GM19395 (cell line): Measurements from ENCODE around the gene RASSF5.

Source experiments
- ATAC-seq: cut with Tn5 transposase; IDR thresholded peaks from one replicate; pipeline ENCODE4 v1.9.1; 2021; ENCODE audit warnings: mild to moderate bottlenecking, moderate library complexity; ENCODE audit not compliant: unreplicated experiment

Gene RASSF5

GRCh38 chr1:206513312-206514111 is 6.2 kb downstream of the RASSF5 start:
- no peak for ATAC-seq

DNA sequence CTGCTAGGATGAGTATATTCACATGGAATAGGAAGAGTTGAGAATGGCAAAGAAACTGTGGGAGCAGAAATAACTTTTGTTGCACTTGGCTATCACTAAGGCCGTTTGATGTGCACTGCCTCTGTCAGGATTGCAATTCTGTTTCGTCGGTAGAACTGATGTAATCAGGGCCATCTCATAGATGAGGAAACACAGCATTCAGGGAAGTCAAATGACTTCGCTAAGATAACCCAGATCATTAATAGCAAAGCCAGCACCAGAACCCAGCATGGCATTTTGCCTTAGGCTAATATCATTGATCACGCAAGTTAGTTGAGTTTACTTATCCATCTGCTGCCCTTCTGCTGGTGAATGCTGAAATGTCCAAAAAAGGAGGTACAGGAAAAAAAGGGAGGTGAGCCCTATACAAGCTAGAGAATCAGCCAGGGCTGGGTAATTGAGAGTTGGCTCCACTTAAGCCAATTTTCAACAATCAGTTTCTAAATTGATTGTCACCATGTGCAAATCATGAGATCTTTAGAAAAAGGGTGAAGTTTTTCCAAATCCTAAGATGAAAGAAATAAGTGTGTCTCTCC is 7.6 kb downstream of the RASSF5 start:
- no peak for ATAC-seq

DNA sequence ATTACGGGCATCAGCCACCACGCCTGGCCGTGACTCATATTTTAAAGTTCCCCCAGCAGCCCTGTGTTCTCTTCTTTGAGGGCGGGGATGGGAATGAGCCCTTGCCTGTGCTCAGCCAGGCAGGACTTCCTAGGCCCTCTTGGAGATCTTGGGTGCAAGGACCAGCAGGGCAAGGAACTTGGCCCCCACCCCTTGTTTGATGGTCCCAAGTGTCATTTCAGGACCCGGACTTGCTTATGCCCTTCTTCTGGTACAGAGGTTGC is 9.3 kb downstream of the RASSF5 start:
- ATAC-seq: no peak

GRCh38 chr1:206517784-206518183 is 10.5 kb downstream of the RASSF5 start:
- ATAC-seq: no peak

DNA sequence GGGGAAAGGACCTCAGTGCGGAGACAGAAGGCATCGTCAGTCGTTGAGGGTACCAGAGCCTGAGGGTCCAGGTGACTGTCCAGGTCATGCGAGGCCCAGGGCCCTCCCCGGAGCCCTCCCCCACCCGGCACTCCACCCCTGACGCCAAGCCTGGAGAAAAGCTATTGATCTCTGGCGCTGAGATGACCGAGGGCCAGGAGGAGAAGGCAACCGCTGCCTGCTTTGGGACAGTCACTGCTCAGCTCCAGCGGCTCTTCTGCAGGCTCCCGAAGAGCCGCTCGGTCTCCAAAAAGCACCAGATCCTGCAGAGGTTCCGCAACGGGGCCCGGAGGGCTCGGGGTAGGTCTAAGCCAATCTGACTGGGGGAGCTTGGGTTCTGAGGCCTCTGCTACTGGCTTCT is 10.9 kb downstream of the RASSF5 start:
- ATAC-seq: no peak

DNA sequence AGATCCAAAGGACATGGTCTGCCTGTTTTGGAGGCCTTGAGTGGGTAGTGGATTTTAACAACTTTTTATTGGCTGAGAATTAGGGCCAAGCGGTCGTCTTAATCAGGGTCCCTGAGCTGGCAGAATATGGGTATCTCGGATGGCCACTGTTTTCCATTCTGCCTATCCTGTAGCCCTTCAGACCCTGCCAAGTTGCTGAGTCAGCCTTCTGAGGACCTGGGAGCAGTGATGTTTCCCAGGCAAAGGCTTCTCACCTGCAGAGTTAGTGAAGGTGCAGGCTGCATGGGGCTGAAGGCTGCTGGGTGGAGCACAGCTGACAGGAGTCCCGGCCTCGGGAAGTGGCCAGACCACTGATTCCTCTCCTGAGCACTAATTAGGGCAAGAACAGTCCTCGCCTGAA is 11.4 kb downstream of the RASSF5 start:
- no peak for ATAC-seq

- ATAC-seq: no peak
These were observed 13.8 kb downstream of the RASSF5 start for GRCh38 chr1:206521127-206521526.

- ATAC-seq: no peak
These were observed 14.5 kb downstream of the RASSF5 start for GRCh38 chr1:206521694-206522402.

- no peak for ATAC-seq
These were observed 17.5 kb downstream of the RASSF5 start for GRCh38 chr1:206524739-206525364.

GRCh38 chr1:206526064-206526911 is 19.0 kb downstream of the RASSF5 start:
- no peak for ATAC-seq

- no peak for ATAC-seq
These were observed 22.1 kb downstream of the RASSF5 start for GRCh38 chr1:206529425-206529824.

DNA sequence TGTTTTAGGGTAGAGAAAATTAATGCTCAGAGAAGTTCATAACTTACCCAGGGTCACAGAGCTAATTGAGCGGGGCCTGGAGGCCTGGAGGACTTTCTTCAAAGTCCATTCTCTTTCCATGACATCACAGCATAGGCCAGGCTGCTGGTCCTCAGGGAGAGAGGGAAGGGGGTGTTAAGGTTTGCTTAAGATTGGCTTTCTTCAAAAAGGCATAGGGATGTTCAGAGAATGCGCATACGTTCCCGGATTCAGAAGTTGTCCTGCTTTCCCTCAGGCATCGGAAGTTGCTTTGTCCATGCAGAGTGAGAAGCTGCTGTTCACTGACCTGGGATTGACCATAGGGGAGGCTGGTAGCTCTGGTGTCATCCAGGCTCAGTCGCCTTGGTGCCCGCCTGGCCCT is 25.0 kb downstream of the RASSF5 start:
- ATAC-seq: no peak

DNA sequence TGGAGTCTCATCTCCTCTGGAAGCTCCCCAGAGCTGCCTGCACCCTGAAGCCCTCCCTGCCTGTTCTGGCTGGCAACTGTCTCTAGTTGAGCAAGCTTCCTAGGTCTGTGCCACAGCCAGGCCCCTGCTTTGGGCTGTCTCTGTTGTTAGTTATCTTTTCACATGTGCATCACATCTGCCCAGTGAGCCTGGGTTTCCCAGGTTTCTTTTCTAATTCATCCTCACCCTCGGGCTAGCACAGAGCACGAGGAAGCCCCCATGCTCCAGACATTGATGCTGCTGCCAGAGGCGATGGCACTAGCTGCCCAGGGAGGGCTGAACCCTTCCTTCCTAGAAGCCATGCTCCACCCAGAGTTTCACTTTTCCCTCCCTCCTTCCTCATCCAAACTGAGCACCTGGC is 27.2 kb downstream of the RASSF5 start:
- no peak for ATAC-seq

GRCh38 chr1:206535853-206536188 is 28.5 kb downstream of the RASSF5 start:
- ATAC-seq: no peak

DNA sequence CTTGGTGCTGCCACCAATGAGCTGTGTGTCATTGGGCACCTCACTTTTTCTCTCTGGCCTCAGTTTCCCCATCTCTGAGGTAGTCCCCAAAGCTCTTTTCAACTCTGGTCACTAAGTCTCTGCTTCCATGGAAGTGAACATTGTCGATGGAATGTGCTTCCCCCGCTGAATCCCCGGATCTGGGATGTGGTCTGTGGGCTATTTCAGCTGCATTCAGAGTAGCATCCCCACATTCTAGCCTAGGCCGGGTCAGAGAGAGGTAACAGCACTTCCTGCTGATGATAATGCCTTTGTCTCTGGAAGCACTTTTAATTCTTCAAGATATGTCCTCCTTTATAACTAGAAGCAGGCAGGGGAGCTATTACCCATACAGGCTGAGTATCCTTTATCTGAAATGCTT is 29.8 kb downstream of the RASSF5 start:
- ATAC-seq: no peak

- ATAC-seq: no peak
These were observed 30.9 kb downstream of the RASSF5 start for GRCh38 chr1:206538086-206538770.

DNA sequence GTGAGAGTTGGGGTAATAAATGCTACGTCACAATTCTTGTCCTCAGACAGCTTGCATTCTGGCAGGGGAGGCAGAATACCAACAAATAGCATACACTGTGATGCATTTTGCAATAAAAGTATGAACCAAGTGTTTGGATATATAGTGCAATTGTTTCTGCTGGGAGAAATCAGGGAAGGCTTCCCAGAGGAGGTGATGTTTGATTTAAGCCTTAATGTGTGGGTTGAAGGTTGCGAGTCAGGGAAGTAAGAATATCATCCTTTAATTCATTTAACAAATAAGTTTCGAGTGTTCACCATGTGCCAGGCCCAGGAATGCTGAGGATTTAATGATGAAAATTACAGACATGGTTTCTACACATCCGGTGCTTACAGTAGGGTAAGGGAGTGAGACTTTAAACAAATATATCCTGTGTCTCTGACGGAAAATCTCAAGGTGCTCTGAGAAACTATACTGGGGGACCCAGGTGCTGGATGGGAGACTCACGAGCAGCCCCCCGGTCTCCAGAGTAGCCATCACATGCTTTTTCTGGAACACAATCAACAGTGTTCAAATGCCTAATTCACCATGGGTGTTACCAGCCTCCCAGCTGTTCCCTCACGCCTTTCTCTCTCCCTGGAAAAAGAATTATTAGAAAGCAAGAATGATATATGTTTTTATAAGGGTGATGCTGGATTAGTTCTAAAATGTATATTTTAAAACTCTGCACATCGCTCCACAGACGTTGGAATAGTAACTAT is 31.7 kb downstream of the RASSF5 start:
- no peak for ATAC-seq

GRCh38 chr1:206540044-206540780 is 32.9 kb downstream of the RASSF5 start:
- ATAC-seq: no peak

DNA sequence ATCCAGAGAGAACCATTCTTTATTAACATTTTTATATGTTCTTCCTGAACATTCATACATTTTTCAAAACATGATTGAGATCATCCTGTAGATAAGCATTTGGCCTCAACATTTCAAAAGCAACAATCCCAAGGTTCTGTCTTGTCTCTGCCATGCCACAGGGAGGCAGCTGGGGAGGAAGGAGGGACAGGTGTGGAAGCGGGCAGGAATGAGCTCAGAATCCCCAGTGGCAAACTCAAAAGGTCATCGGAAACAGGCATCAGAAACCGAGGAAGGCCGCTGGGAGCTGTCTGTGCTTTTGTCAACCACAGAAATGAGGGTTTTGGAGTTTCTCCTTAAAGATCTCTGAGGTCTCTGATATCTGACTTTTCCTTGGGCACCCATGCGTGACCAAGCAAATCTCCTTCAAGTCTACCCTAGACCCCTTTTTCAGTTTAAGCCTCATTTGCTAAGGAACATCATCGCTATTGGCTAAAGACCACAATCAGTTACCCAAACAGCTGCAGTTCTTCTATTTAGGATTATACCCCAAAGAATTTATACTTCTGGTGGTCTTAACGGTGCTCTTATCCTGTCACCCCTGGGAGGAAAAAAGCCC is 34.0 kb downstream of the RASSF5 start:
- ATAC-seq: no peak
